HG03103 (cell line): ENCODE results near the gene MCCD1.

Experiments
- ATAC-seq: cut with Tn5 transposase; IDR thresholded peaks from one replicate; pipeline ENCODE4 v1.9.1; 2021; ENCODE audit warnings: low read depth; ENCODE audit not compliant: unreplicated experiment

Gene MCCD1

DNA sequence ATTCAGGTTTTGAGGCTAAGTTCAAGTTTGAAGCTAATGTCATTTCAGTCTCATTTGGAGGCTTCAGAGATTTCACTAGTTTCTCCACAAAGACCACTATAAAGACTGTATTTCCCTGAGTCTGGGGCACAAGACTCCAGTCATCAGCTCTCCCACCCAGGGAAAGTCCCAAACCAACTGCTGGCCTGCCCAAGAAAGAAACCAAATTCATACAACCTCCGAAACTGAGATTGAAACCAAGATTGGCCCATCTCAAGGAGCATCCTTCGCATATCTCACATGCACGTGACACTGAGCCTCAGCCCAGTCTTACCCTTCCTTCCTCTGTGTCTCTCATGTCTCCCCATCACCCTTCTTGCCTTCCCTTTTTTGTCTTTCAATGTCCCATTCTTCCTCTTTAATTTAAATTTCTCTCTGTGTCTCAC is 39.8 kb downstream of the MCCD1 start:
- peak; percentile 65 for ATAC-seq

DNA sequence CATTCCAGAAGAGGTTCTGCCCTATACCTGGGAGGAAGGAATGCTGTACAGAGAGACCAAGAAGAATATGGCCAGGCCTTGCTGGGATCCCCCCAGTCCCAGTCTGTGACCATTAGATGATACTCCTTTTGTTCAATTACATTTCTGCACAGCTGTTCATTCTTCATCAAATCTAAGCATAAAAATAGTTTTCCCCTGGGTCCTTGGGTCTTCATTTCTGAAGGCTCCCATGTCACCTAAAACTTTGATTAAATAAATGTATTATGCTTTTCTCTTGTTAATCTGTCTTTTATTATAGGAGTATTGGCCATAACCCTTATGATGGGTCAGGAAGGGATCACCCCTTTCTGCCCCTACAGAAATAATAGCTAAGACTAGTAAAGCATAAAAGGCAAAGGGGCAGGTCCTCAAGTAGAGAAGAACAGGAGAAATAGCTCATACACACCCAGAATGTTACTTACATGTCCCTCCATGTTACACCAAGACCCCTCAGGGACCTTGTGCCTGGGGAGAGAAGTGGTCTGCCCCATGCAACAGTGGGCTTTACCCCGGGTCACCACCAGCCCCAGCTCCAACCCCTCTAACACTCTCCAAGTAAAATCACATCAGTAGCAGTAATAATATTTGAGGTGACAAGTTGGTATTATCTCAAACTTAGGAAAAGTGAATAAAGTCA is 41.2 kb downstream of the MCCD1 start:
- ATAC-seq: no peak

DNA sequence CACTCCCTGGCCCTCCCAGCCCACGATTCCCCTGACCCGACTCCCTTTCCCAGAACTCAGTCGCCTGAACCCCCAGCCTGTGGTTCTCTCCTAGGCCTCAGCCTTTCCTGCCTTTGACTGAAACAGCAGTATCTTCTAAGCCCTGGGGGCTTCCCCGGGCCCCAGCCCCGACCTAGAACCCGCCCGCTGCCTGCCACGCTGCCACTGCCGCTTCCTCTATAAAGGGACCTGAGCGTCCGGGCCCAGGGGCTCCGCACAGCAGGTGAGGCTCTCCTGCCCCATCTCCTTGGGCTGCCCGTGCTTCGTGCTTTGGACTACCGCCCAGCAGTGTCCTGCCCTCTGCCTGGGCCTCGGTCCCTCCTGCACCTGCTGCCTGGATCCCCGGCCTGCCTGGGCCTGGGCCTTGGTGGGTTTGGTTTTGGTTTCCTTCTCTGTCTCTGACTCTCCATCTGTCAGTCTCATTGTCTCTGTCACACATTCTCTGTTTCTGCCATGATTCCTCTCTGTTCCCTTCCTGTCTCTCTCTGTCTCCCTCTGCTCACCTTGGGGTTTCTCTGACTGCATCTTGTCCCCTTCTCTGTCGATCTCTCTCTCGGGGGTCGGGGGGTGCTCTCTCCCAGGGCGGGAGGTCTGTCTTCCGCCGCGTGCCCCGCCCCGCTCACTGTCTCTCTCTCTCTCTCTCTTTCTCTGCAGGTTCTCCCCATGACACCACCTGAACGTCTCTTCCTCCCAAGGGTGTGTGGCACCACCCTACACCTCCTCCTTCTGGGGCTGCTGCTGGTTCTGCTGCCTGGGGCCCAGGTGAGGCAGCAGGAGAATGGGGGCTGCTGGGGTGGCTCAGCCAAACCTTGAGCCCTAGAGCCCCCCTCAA is 43.5 kb downstream of the MCCD1 start, which contains the start of gene LTA:
Gene LTA, plus strand, starts transcription at position 249 of the 871 bp plus-strand sequence. Its CDS starts 454 bp downstream, at position 703.
- no peak for ATAC-seq

DNA sequence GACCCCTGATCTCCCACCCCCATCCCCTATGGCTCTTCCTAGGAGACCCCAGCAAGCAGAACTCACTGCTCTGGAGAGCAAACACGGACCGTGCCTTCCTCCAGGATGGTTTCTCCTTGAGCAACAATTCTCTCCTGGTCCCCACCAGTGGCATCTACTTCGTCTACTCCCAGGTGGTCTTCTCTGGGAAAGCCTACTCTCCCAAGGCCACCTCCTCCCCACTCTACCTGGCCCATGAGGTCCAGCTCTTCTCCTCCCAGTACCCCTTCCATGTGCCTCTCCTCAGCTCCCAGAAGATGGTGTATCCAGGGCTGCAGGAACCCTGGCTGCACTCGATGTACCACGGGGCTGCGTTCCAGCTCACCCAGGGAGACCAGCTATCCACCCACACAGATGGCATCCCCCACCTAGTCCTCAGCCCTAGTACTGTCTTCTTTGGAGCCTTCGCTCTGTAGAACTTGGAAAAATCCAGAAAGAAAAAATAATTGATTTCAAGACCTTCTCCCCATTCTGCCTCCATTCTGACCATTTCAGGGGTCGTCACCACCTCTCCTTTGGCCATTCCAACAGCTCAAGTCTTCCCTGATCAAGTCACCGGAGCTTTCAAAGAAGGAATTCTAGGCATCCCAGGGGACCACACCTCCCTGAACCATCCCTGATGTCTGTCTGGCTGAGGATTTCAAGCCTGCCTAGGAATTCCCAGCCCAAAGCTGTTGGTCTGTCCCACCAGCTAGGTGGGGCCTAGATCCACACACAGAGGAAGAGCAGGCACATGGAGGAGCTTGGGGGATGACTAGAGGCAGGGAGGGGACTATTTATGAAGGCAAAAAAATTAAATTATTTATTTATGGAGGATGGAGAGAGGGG is 44.7 kb downstream of the MCCD1 start:
- ATAC-seq: no peak

- no peak for ATAC-seq
Observed at GRCh38 chr6:31574106-31575061, 45.6 kb downstream of the MCCD1 start.

DNA sequence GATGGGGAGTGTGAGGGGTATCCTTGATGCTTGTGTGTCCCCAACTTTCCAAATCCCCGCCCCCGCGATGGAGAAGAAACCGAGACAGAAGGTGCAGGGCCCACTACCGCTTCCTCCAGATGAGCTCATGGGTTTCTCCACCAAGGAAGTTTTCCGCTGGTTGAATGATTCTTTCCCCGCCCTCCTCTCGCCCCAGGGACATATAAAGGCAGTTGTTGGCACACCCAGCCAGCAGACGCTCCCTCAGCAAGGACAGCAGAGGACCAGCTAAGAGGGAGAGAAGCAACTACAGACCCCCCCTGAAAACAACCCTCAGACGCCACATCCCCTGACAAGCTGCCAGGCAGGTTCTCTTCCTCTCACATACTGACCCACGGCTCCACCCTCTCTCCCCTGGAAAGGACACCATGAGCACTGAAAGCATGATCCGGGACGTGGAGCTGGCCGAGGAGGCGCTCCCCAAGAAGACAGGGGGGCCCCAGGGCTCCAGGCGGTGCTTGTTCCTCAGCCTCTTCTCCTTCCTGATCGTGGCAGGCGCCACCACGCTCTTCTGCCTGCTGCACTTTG is 46.7 kb downstream of the MCCD1 start, which contains the start of gene TNF:
Gene TNF, plus strand, starts transcription at position 231 of the 567 bp plus-strand sequence. Its CDS starts 177 bp downstream, at position 408.
- ATAC-seq: no peak

- ATAC-seq: no peak
Observed at GRCh38 chr6:31575952-31576685, 47.4 kb downstream of the MCCD1 start.

DNA sequence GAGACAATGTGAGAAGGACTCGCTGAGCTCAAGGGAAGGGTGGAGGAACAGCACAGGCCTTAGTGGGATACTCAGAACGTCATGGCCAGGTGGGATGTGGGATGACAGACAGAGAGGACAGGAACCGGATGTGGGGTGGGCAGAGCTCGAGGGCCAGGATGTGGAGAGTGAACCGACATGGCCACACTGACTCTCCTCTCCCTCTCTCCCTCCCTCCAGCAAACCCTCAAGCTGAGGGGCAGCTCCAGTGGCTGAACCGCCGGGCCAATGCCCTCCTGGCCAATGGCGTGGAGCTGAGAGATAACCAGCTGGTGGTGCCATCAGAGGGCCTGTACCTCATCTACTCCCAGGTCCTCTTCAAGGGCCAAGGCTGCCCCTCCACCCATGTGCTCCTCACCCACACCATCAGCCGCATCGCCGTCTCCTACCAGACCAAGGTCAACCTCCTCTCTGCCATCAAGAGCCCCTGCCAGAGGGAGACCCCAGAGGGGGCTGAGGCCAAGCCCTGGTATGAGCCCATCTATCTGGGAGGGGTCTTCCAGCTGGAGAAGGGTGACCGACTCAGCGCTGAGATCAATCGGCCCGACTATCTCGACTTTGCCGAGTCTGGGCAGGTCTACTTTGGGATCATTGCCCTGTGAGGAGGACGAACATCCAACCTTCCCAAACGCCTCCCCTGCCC is 48.3 kb downstream of the MCCD1 start:
- ATAC-seq: no peak

- no peak for ATAC-seq
Observed at GRCh38 chr6:31577579-31577966, 48.8 kb downstream of the MCCD1 start.

DNA sequence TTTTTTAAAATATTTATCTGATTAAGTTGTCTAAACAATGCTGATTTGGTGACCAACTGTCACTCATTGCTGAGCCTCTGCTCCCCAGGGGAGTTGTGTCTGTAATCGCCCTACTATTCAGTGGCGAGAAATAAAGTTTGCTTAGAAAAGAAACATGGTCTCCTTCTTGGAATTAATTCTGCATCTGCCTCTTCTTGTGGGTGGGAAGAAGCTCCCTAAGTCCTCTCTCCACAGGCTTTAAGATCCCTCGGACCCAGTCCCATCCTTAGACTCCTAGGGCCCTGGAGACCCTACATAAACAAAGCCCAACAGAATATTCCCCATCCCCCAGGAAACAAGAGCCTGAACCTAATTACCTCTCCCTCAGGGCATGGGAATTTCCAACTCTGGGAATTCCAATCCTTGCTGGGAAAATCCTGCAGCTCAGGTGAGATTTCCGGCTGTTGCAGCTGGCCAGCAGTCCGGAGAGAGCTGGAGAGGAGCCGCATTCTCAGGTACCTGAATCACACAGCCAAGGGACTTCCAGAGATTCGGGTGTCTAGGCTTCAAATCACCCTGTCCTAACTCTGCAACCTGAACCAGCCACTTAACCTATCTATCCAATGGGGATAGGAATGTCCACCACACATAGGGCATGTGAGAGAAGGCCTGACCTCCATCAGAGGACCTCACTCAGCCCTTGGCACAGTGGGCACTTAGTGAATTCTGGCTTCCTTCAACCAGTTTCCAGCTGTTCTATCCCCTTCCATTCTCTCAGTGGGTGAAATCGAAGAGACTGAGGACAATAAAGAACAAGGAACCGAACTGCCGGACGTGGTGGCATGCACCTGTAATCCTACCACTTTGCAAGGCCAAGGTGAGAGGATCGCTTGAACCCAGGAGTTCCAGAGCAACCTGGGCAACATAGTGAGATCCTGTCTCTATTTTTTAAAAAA is 49.7 kb downstream of the MCCD1 start:
- ATAC-seq: no peak

DNA sequence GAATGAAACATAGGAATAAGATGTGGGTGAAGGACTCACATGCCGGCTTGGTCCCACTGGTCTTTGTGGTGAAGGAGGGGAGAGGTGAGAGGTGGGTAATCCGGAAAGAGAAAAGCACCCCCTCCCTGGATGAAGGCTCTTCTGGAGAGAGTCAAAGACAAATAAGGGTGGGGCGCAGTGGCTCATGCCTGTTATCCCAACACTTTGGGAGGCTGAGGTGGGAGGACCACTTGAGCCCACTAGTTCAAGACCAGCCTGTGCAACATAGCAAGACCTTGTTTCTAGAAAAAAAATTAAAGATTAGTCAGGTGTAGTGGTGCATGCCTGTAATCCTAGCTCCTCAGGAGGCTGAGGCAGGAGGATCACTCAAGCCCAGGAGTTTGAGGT is 50.4 kb downstream of the MCCD1 start:
- no peak for ATAC-seq
